HEK293 (cell line): Measurements from ENCODE around the gene DMD.
"Not testable (repeated sequence)": the region's sequence is repeated elsewhere in the genome, so short reads cannot be mapped to it uniquely, and the experiment has no call there.

Experiments used
- CTCF ChIA-PET: fragments of 350-600 bp; formaldehyde crosslinking; extraction: SDS; loops from one replicate; lab custom pipeline; 2021; ENCODE audit warnings: antibody characterized with exemption; lab: Yijun Ruan, JAX
- POLR2A ChIA-PET: fragments of 300-600 bp; formaldehyde crosslinking; extraction: SDS; loops from one replicate; lab custom pipeline; 2020; ENCODE audit warnings: antibody characterized with exemption, inconsistent platforms; lab: Yijun Ruan, JAX
- H3K27ac ChIP-seq: fragments of 200-500 bp; sonication (Bioruptor generic); 2 replicates; pipeline ENCODE4 v1.5.1; 2014; ENCODE audit warnings: low read depth, low read length, control low read depth, inconsistent platforms; ENCODE audit errors: extremely low read depth
- H3K36me3 ChIP-seq, 2 experiments: fragments of 200-500 bp in 1 of 2; sonication (Bioruptor generic) in 1 of 2; 1 replicate in 1 of 2; 2 replicates in 1 of 2; pipeline ENCODE4 v1.5.1; 2014 to 2017; ENCODE audit warnings: inconsistent platforms in 2 of 2, low read length in 2 of 2; ENCODE audit not compliant: control insufficient read depth in 2 of 2, insufficient read depth in 1 of 2
- H3K4me1 ChIP-seq: fragments of 200-500 bp; sonication (Bioruptor generic); 2 replicates; pipeline ENCODE4 v1.5.1; 2014; ENCODE audit warnings: mild to moderate bottlenecking, low read length, inconsistent platforms; ENCODE audit not compliant: control insufficient read depth, insufficient read depth
- H3K4me3 ChIP-seq: 2 replicates; pipeline ENCODE4 v1.5.1; 2011; ENCODE audit warnings: low read depth, mild to moderate bottlenecking, control low read depth, low read length, moderate library complexity
- H3K9me3 ChIP-seq: fragments of 200-500 bp; sonication (Bioruptor generic); 2 replicates; pipeline ENCODE4 v1.5.1; 2014; ENCODE audit warnings: low read depth, low read length, inconsistent platforms; ENCODE audit not compliant: control insufficient read depth, insufficient read depth
- BCL6B ChIP-seq: fragments of 450-650 bp; formaldehyde crosslinking; IDR thresholded peaks from 2 replicates; pipeline ENCODE4 v1.5.1; 2017; ENCODE audit warnings: missing biosample characterization, missing genetic modification characterization
- RBAK ChIP-seq: fragments of 450-650 bp; formaldehyde crosslinking; IDR thresholded peaks from 2 replicates; pipeline ENCODE4 v1.5.1; 2016; ENCODE audit warnings: missing biosample characterization, missing genetic modification characterization
- TCF7L2 ChIP-seq: IDR thresholded peaks from 2 replicates; pipeline ENCODE4 v1.6.1; 2011; ENCODE audit warnings: low read depth, mild to moderate bottlenecking, inconsistent platforms, low read length, moderate library complexity, borderline replicate concordance
- ZBTB17 ChIP-seq: fragments of 450-650 bp; formaldehyde crosslinking; IDR thresholded peaks from 2 replicates; pipeline ENCODE4 v1.5.1; 2016; ENCODE audit warnings: missing biosample characterization, missing genetic modification characterization
- ZNF138 ChIP-seq: fragments of 450-650 bp; formaldehyde crosslinking; IDR thresholded peaks from 2 replicates; pipeline ENCODE4 v1.5.1; 2016; ENCODE audit warnings: missing biosample characterization, missing genetic modification characterization, borderline replicate concordance
- ZNF148 ChIP-seq: fragments of 450-650 bp; formaldehyde crosslinking; IDR thresholded peaks from 2 replicates; pipeline ENCODE4 v1.5.0; 2017; ENCODE audit warnings: missing biosample characterization, missing genetic modification characterization, borderline replicate concordance
- ZNF16 ChIP-seq: fragments of 450-650 bp; formaldehyde crosslinking; IDR thresholded peaks from 2 replicates; pipeline ENCODE4 v1.5.1; 2016; ENCODE audit warnings: low read depth, missing biosample characterization, missing genetic modification characterization
- ZNF2 ChIP-seq: fragments of 450-650 bp; formaldehyde crosslinking; IDR thresholded peaks from 2 replicates; pipeline ENCODE4 v1.5.1; 2016; ENCODE audit warnings: missing biosample characterization, missing genetic modification characterization
- ZNF239 ChIP-seq: fragments of 450-650 bp; formaldehyde crosslinking; IDR thresholded peaks from 2 replicates; pipeline ENCODE4 v1.5.1; 2016; ENCODE audit warnings: missing biosample characterization, missing genetic modification characterization
- ZNF350 ChIP-seq: fragments of 450-650 bp; formaldehyde crosslinking; IDR thresholded peaks from 2 replicates; pipeline ENCODE4 v1.5.0; 2017; ENCODE audit warnings: missing biosample characterization, mild to moderate bottlenecking, missing genetic modification characterization
- ZNF362 ChIP-seq: fragments of 450-650 bp; formaldehyde crosslinking; IDR thresholded peaks from 2 replicates; pipeline ENCODE4 v1.5.1; 2016; ENCODE audit warnings: missing biosample characterization, missing genetic modification characterization
- ZNF398 ChIP-seq: fragments of 450-650 bp; formaldehyde crosslinking; IDR thresholded peaks from 2 replicates; pipeline ENCODE4 v1.5.1; 2017; ENCODE audit warnings: missing biosample characterization, missing genetic modification characterization
- ZNF580 ChIP-seq: fragments of 450-650 bp; formaldehyde crosslinking; IDR thresholded peaks from 2 replicates; pipeline ENCODE4 v1.5.1; 2016; ENCODE audit warnings: missing biosample characterization, missing genetic modification characterization
- ZNF621 ChIP-seq: fragments of 450-650 bp; formaldehyde crosslinking; IDR thresholded peaks from 2 replicates; pipeline ENCODE4 v1.5.1; 2017; ENCODE audit warnings: missing biosample characterization, missing genetic modification characterization
- ZNF626 ChIP-seq: fragments of 450-650 bp; sonication (Bioruptor Pico); formaldehyde crosslinking; IDR thresholded peaks from 2 replicates; pipeline ENCODE4 v1.5.1; 2018; ENCODE audit warnings: missing biosample characterization, missing genetic modification characterization, inconsistent platforms
- ZNF701 ChIP-seq: fragments of 450-650 bp; formaldehyde crosslinking; IDR thresholded peaks from 2 replicates; pipeline ENCODE4 v1.5.1; 2016; ENCODE audit warnings: missing biosample characterization, missing genetic modification characterization
- TF ChIP-seq, protein P1 (sequence below): fragments of 450-650 bp; formaldehyde crosslinking; IDR thresholded peaks from 2 replicates; pipeline ENCODE4 v1.5.1; 2016; ENCODE audit warnings: missing biosample characterization, missing genetic modification characterization
- TF ChIP-seq, protein P2 (sequence below): fragments of 450-650 bp; formaldehyde crosslinking; IDR thresholded peaks from 2 replicates; pipeline ENCODE4 v1.5.1; 2017; ENCODE audit warnings: missing biosample characterization, mild to moderate bottlenecking, missing genetic modification characterization, moderate library complexity
- TF ChIP-seq, protein P3 (sequence below): fragments of 450-650 bp; formaldehyde crosslinking; IDR thresholded peaks from 2 replicates; pipeline ENCODE4 v1.5.1; 2017; ENCODE audit warnings: missing biosample characterization, missing genetic modification characterization

Gene DMD

GRCh38 chrX:32530802-32531403 is 680.4 kb downstream of the DMD start (continued):
- no peak for TF ChIP-seq ZNF148
- TF ChIP-seq RBAK (tag by site-specific recombination), result no peak
- no peak for TF ChIP-seq BCL6B
- TF ChIP-seq, protein P1, sequence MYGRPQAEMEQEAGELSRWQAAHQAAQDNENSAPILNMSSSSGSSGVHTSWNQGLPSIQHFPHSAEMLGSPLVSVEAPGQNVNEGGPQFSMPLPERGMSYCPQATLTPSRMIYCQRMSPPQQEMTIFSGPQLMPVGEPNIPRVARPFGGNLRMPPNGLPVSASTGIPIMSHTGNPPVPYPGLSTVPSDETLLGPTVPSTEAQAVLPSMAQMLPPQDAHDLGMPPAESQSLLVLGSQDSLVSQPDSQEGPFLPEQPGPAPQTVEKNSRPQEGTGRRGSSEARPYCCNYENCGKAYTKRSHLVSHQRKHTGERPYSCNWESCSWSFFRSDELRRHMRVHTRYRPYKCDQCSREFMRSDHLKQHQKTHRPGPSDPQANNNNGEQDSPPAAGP (tag by site-specific recombination), result no peak
- no peak for TF ChIP-seq ZNF621
- TF ChIP-seq ZNF239 (tag by site-specific recombination), result no peak
- no peak for TF ChIP-seq ZBTB17 (tag by site-specific recombination)
- TF ChIP-seq ZNF701 (tag by site-specific recombination), result no peak
- no peak for TF ChIP-seq TCF7L2

GRCh38 chrX:32528451-32528850 is 682.9 kb downstream of the DMD start:
- H3K9me3 ChIP-seq, H3K4me3 ChIP-seq, H3K27ac ChIP-seq, H3K4me1 ChIP-seq, H3K36me3 ChIP-seq, POLR2A ChIA-PET: not testable (repeated sequence)
- CTCF ChIA-PET, result interaction anchor here (0.7 kb wide), 2 partner anchors 15 to 44 kb away, joined by 3 read pairs; no protein-coding TSS in a partner anchor

- H3K27ac ChIP-seq, result no peak overlapping the region
- no peaks in the 10 kb centered on the region for H3K9me3 ChIP-seq
- TF ChIP-seq ZNF580, result no peak
- no peak for TF ChIP-seq ZNF2
- no peaks in the 10 kb centered on the region for H3K36me3 ChIP-seq
- POLR2A ChIA-PET, result no interaction called here
- CTCF ChIA-PET, result no interaction called here
- H3K4me1 ChIP-seq, result no peaks in the 10 kb centered on the region
- no peak overlapping the region for H3K4me3 ChIP-seq
These were observed 686.1 kb downstream of the DMD start for GRCh38 chrX:32525234-32525633.

- POLR2A ChIA-PET, result no interaction called here
- TF ChIP-seq ZNF626 (tag by site-specific recombination) (no peak), ZNF350 (tag by site-specific recombination) (no peak), ZNF138 (tag by site-specific recombination) (no peak), ZNF398 (no peak), ZNF362 (no peak), ZNF16 (no peak)
- TF ChIP-seq, protein P2, sequence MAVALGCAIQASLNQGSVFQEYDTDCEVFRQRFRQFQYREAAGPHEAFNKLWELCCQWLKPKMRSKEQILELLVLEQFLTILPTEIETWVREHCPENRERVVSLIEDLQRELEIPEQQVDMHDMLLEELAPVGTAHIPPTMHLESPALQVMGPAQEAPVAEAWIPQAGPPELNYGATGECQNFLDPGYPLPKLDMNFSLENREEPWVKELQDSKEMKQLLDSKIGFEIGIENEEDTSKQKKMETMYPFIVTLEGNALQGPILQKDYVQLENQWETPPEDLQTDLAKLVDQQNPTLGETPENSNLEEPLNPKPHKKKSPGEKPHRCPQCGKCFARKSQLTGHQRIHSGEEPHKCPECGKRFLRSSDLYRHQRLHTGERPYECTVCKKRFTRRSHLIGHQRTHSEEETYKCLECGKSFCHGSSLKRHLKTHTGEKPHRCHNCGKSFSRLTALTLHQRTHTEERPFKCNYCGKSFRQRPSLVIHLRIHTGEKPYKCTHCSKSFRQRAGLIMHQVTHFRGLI, result no peak
- TF ChIP-seq, protein P3, sequence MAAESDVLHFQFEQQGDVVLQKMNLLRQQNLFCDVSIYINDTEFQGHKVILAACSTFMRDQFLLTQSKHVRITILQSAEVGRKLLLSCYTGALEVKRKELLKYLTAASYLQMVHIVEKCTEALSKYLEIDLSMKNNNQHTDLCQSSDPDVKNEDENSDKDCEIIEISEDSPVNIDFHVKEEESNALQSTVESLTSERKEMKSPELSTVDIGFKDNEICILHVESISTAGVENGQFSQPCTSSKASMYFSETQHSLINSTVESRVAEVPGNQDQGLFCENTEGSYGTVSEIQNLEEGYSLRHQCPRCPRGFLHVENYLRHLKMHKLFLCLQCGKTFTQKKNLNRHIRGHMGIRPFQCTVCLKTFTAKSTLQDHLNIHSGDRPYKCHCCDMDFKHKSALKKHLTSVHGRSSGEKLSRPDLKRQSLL (tag by site-specific recombination), result no peak
These were observed 687.0 kb downstream of the DMD start for GRCh38 chrX:32524385-32524784.

More at GRCh38 chrX:32524385-32524784, 687.0 kb downstream of the DMD start:
- H3K4me3 ChIP-seq, result no peak overlapping the region
- no peak overlapping the region for H3K27ac ChIP-seq
- no peaks in the 10 kb centered on the region for H3K4me1 ChIP-seq
- no peaks in the 10 kb centered on the region for H3K36me3 ChIP-seq
- CTCF ChIA-PET, result interaction anchor here (0.7 kb wide), 1 partner anchor 815 kb away, joined by 3 read pairs; no protein-coding TSS in a partner anchor
- H3K9me3 ChIP-seq, result no peaks in the 10 kb centered on the region
